Thoracic aorta (tissue), 2 donors: ENCODE measurements around the gene AFTPH. TPM values are rescaled to one million over a fixed set of nuclear protein-coding genes. Genes with fewer than 3 reads are reported as not detected.

Experiments used
- ATAC-seq: fragments of 150-250 bp; one replicate; pipeline ENCODE4 v1.8.0; 2017; ENCODE audit warnings: low read depth; ENCODE audit not compliant: insufficient number of reproducible peaks, low FRiP score
- DNase-seq: peaks from one replicate; pipeline ENCODE4 v3.0.0-alpha.2; 2020; ENCODE audit warnings: low spot score
- H3K27ac ChIP-seq, 2 donors: fragments of 200-600 bp; sonication (generic); 1 replicate in 1 of 2; 2 replicates in 1 of 2; pipeline ENCODE4 v1.5.1; 2016; ENCODE audit warnings: mild to moderate bottlenecking in 2 of 2, moderate library complexity in 2 of 2
- H3K27me3 ChIP-seq: fragments of 200-600 bp; sonication (generic); replicated peaks from 2 replicates; pipeline ENCODE4 v1.6.0; 2016; ENCODE audit warnings: mild to moderate bottlenecking; ENCODE audit not compliant: insufficient read depth
- H3K36me3 ChIP-seq: fragments of 200-600 bp; sonication (generic); one replicate; pipeline ENCODE4 v1.5.1; 2016
- H3K4me1 ChIP-seq, 2 donors: fragments of 200-600 bp; sonication (generic); 1 replicate in 1 of 2; 2 replicates in 1 of 2; pipeline versions ENCODE4 v1.5.1 to v1.6.0; 2016; ENCODE audit warnings: low read depth in 2 of 2, mild to moderate bottlenecking in 1 of 2; ENCODE audit not compliant: control insufficient read depth in 1 of 2
- H3K4me3 ChIP-seq: fragments of 200-600 bp; sonication (generic); 2 replicates; pipeline ENCODE4 v1.5.1; 2016; ENCODE audit warnings: mild to moderate bottlenecking
- H3K9me3 ChIP-seq: fragments of 200-600 bp; sonication (generic); 2 replicates; pipeline ENCODE4 v1.5.1; 2016
- total RNA-seq, 2 donors: library from RNA; depleted of rRNA; stranded (reverse); fragments of >200 nt; gene quantifications; one replicate each; pipeline versions ENCODE4 v1.1.0 to v1.2.3, GENCODE V29; 2016
- TF ChIP-seq, protein P1 (sequence below): fragments of 200-600 bp; sonication (generic); IDR thresholded peaks from one replicate; pipeline ENCODE4 v1.5.1; 2019; ENCODE audit warnings: antibody characterized with exemption

The AFTPH gene
- total RNA-seq, 2 donors from 2014 or later, result 27.3 to 32.1 TPM

DNA sequence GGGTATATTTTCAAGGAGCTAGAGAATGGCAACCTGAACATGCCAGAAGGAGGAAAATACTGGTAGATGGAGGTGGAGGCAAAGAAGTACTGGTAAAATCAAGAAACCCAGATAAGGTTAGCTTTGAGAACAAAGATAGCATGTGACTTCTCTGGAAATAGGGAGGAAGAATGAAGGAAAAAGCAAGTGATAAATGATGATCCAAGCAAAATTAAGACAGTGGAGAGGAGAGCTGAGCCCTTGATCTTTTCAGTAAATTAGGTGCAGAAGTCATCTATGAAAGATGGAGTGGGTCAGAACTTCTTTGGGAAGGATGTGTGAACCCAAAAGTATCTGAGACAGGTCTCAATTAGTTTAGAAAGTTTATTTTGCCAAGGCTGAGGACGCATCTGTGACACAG is 25.7 kb upstream of the AFTPH start:
- Histone ChIP-seq H3K4me1 (no peaks in the 10 kb centered on the region), H3K27ac (no peak overlapping the region), H3K9me3 (no peaks in the 10 kb centered on the region), H3K36me3 (no peaks in the 10 kb centered on the region), H3K27me3 (no peaks in the 10 kb centered on the region), H3K4me3 (no peak overlapping the region)
- TF ChIP-seq, protein P1, sequence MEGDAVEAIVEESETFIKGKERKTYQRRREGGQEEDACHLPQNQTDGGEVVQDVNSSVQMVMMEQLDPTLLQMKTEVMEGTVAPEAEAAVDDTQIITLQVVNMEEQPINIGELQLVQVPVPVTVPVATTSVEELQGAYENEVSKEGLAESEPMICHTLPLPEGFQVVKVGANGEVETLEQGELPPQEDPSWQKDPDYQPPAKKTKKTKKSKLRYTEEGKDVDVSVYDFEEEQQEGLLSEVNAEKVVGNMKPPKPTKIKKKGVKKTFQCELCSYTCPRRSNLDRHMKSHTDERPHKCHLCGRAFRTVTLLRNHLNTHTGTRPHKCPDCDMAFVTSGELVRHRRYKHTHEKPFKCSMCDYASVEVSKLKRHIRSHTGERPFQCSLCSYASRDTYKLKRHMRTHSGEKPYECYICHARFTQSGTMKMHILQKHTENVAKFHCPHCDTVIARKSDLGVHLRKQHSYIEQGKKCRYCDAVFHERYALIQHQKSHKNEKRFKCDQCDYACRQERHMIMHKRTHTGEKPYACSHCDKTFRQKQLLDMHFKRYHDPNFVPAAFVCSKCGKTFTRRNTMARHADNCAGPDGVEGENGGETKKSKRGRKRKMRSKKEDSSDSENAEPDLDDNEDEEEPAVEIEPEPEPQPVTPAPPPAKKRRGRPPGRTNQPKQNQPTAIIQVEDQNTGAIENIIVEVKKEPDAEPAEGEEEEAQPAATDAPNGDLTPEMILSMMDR, result no peak
- ATAC-seq (no peak), DNase-seq (no peak)

GRCh38 chr2:64500549-64500948 is 23.6 kb upstream of the AFTPH start:
- no peak for ATAC-seq
- TF ChIP-seq, protein P1, result no peak

GRCh38 chr2:64501946-64502345 is 22.2 kb upstream of the AFTPH start:
- Histone ChIP-seq H3K4me3 (no peak overlapping the region), H3K36me3 (no peaks in the 10 kb centered on the region), H3K27me3 (no peaks in the 10 kb centered on the region), H3K4me1 (no peaks in the 10 kb centered on the region), H3K9me3 (no peaks in the 10 kb centered on the region), H3K27ac (no peak overlapping the region)
- DNase-seq (no peak), ATAC-seq (no peak)
- TF ChIP-seq, protein P1, result no peak

More at GRCh38 chr2:64500549-64500948, 23.6 kb upstream of the AFTPH start:
- H3K27ac ChIP-seq, result no peak overlapping the region
- no peaks in the 10 kb centered on the region for H3K27me3 ChIP-seq
- H3K36me3 ChIP-seq, result no peaks in the 10 kb centered on the region
- no peaks in the 10 kb centered on the region for H3K9me3 ChIP-seq
- no peaks in the 10 kb centered on the region for H3K4me1 ChIP-seq
- no peak for DNase-seq
- H3K4me3 ChIP-seq, result no peak overlapping the region

- Histone ChIP-seq H3K9me3 (no peaks in the 10 kb centered on the region), H3K27me3 (no peaks in the 10 kb centered on the region), H3K27ac (no peak overlapping the region), H3K36me3 (no peaks in the 10 kb centered on the region), H3K4me1 (no peaks in the 10 kb centered on the region), H3K4me3 (no peak overlapping the region)
- no peak for DNase-seq
- TF ChIP-seq, protein P1, result no peak
- no peak for ATAC-seq
These were observed 21.3 kb upstream of the AFTPH start for GRCh38 chr2:64502860-64503259.

- H3K4me1 ChIP-seq, result no peaks in the 10 kb centered on the region
- ATAC-seq (no peak), DNase-seq (no peak)
- H3K27ac ChIP-seq, result no peak overlapping the region
- no peaks in the 10 kb centered on the region for H3K36me3 ChIP-seq
- H3K9me3 ChIP-seq, result no peaks in the 10 kb centered on the region
- H3K4me3 ChIP-seq, result no peak overlapping the region
- TF ChIP-seq, protein P1, result no peak
- no peaks in the 10 kb centered on the region for H3K27me3 ChIP-seq
These were observed 19.1 kb upstream of the AFTPH start for GRCh38 chr2:64504774-64505720.
